HG03571 (cell line): ENCODE measurements around the gene NRP1.

Experiments used
- ATAC-seq: cut with Tn5 transposase; IDR thresholded peaks from one replicate; pipeline ENCODE4 v1.9.1; 2021; ENCODE audit not compliant: unreplicated experiment

Gene NRP1

GRCh38 chr10:33293531-33294170, 40.8 kb downstream of the NRP1 start:
- ATAC-seq, result no peak

- ATAC-seq, result no peak
Measured at GRCh38 chr10:33293076-33293475, 41.4 kb downstream of the NRP1 start.

GRCh38 chr10:33291053-33291592, 43.3 kb downstream of the NRP1 start:
- ATAC-seq, result no peak

- ATAC-seq, result no peak
Measured at GRCh38 chr10:33290321-33291052, 44.0 kb downstream of the NRP1 start.

GRCh38 chr10:33289776-33290175, 44.7 kb downstream of the NRP1 start:
- ATAC-seq, result no peak

- ATAC-seq, result no peak
Measured at GRCh38 chr10:33288127-33288526, 46.3 kb downstream of the NRP1 start.

GRCh38 chr10:33287112-33287511, 47.4 kb downstream of the NRP1 start:
- ATAC-seq, result no peak

- no peak for ATAC-seq
Measured at GRCh38 chr10:33286157-33286934, 48.1 kb downstream of the NRP1 start.

GRCh38 chr10:33284945-33285344, 49.5 kb downstream of the NRP1 start:
- no peak for ATAC-seq

- no peak for ATAC-seq
Measured at GRCh38 chr10:33279811-33280602, 54.5 kb downstream of the NRP1 start.

- no peak for ATAC-seq
Measured at GRCh38 chr10:33279276-33279675, 55.2 kb downstream of the NRP1 start.

GRCh38 chr10:33278198-33278597, 56.3 kb downstream of the NRP1 start:
- no peak for ATAC-seq

GRCh38 chr10:33277135-33277536, 57.3 kb downstream of the NRP1 start:
- no peak for ATAC-seq

- no peak for ATAC-seq
Measured at GRCh38 chr10:33276282-33276923, 58.1 kb downstream of the NRP1 start.

- no peak for ATAC-seq
Measured at GRCh38 chr10:33274096-33274785, 60.2 kb downstream of the NRP1 start.

GRCh38 chr10:33273295-33274002, 61.0 kb downstream of the NRP1 start:
- ATAC-seq, result no peak

- ATAC-seq, result no peak
Measured at GRCh38 chr10:33272635-33273034, 61.8 kb downstream of the NRP1 start.

GRCh38 chr10:33271969-33272583, 62.4 kb downstream of the NRP1 start:
- no peak for ATAC-seq

- ATAC-seq, result no peak
Measured at GRCh38 chr10:33270971-33271370, 63.5 kb downstream of the NRP1 start.
